Cardiac septum (tissue), 1 donor: ENCODE data around the gene FYN. TPM values are rescaled to one million over a fixed set of nuclear protein-coding genes. Genes with fewer than 3 reads are reported as not detected.

Experiments used
- DNase-seq: peaks from one replicate; pipeline ENCODE4 v3.0.0-alpha.2; 2020; ENCODE audit warnings: low spot score
- intact Hi-C: fragments of 100-400 bp; cut with DNase I; formaldehyde crosslinking; loops from one replicate; pipeline ENCODE4 v1.14.0; 2022
- total RNA-seq: library from RNA; stranded (reverse); fragmentation: NEBNext Ultra II Directional; extraction: Animal tissue kit (Norgen Biotek cat#: 25700); gene quantifications from one replicate; pipeline ENCODE4 v1.2.1, GENCODE V29; 2021
- donor health status: DM: no; HTN: no; CAD: no.

Gene FYN
- total RNA-seq, 1 donor from 2014 or later: 65.3 TPM

GRCh38 chr6:111817451-111818120 lies 55.7 kb downstream of the FYN start:
- intact Hi-C loops: no loop called here
- DNase-seq: no peak

- DNase-seq: no peak
- intact Hi-C loops: no loop called here
These were observed 59.5 kb downstream of the FYN start for GRCh38 chr6:111813677-111814310.

- DNase-seq: no peak
These were observed 60.0 kb downstream of the FYN start for GRCh38 chr6:111813237-111813636.

GRCh38 chr6:111812060-111813038 lies 60.9 kb downstream of the FYN start:
- intact Hi-C loops: no loop called here
- no peak for DNase-seq

More at GRCh38 chr6:111813237-111813636, 60.0 kb downstream of the FYN start:
- intact Hi-C loops: no loop called here

- DNase-seq: no peak
- intact Hi-C loops: no loop called here
These were observed 62.7 kb downstream of the FYN start for GRCh38 chr6:111810294-111811131.

- no peak for DNase-seq
- intact Hi-C loops: no loop called here
These were observed 63.5 kb downstream of the FYN start for GRCh38 chr6:111809766-111810165.

GRCh38 chr6:111809264-111809663 lies 64.0 kb downstream of the FYN start:
- intact Hi-C loops: no loop called here
- no peak for DNase-seq

GRCh38 chr6:111808493-111808892 lies 64.8 kb downstream of the FYN start:
- no peak for DNase-seq
- intact Hi-C loops: no loop called here

- intact Hi-C loops: no loop called here
- DNase-seq: no peak
These were observed 66.4 kb downstream of the FYN start for GRCh38 chr6:111806561-111807497.

GRCh38 chr6:111806165-111806547 lies 67.1 kb downstream of the FYN start:
- intact Hi-C loops: no loop called here
- no peak for DNase-seq

- intact Hi-C loops: no loop called here
- no peak for DNase-seq
These were observed 67.6 kb downstream of the FYN start for GRCh38 chr6:111805511-111806164.

- intact Hi-C loops: no loop called here
- no peak for DNase-seq
These were observed 68.5 kb downstream of the FYN start for GRCh38 chr6:111804627-111805235.

- intact Hi-C loops: no loop called here
- DNase-seq: no peak
These were observed 69.4 kb downstream of the FYN start for GRCh38 chr6:111803804-111804203.

GRCh38 chr6:111803371-111803770 lies 69.9 kb downstream of the FYN start:
- no peak for DNase-seq
- intact Hi-C loops: no loop called here

- intact Hi-C loops: no loop called here
- DNase-seq: no peak
These were observed 70.4 kb downstream of the FYN start for GRCh38 chr6:111802720-111803330.

- no peak for DNase-seq
- intact Hi-C loops: no loop called here
These were observed 71.2 kb downstream of the FYN start for GRCh38 chr6:111802015-111802414.

GRCh38 chr6:111800821-111801220 lies 72.4 kb downstream of the FYN start:
- intact Hi-C loops: no loop called here
- DNase-seq: no peak
